ENCODE measurements around the gene SLC25A21. TPM values are rescaled to one million over a fixed set of nuclear protein-coding genes. Genes with fewer than 3 reads are reported as not detected.

SLC25A21 gene
- total and polyA plus RNA-seq, 5 donors = 0.84 to 1.9 (median 1.3) TPM

DNA sequence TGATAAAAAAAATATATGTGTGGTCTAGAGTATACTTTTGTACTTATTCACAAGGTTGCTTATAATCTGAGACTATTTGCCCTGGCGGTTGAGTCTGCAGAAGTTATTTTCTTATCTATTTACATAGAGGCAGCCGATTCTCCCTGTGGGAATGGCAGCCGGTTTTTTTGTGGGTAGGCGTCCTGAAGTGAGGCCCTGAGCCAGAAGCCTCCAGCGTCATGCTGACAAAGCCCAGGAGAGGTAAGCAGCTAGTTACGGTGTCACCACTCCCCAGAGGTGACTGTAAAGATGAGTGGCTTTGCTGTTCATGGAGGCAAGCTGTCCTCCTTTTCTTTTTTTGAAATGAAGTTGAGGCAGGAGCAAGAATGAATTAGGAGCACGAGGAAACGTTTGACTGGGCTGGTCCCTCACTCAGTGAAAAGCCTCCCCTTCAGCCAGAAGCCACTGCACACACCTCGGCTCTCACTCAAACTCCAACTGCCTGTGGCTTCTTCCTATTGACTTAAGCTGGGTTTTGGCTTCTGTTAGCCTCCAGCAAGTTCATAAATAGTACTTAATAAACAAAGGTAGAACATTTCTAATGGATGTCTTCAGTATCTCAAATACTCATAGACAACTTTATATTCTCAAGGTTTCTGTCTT, 489.2 kb downstream of the SLC25A21 start:
- Histone ChIP-seq H3K4me3 (ENCODE audit: low read length) (no peak overlapping the region), H3K27ac (ENCODE audit: low read length) (no peak overlapping the region), H3K9me3 (ENCODE audit: control insufficient read depth, low read length) (no peaks in the 10 kb centered on the region), H3K4me1 (ENCODE audit: control insufficient read depth, insufficient read depth, low read length) (no peaks in the 10 kb centered on the region), H3K27me3 (ENCODE audit: control insufficient read depth, insufficient read depth) (no peaks in the 10 kb centered on the region)
- intact Hi-C loops (cut with DNase I) = no loop called here
- ATAC-seq (no peak), DNase-seq (no peak)
- WGBS = 41% methylated on average over 9 of the region's 9 CpGs

DNA sequence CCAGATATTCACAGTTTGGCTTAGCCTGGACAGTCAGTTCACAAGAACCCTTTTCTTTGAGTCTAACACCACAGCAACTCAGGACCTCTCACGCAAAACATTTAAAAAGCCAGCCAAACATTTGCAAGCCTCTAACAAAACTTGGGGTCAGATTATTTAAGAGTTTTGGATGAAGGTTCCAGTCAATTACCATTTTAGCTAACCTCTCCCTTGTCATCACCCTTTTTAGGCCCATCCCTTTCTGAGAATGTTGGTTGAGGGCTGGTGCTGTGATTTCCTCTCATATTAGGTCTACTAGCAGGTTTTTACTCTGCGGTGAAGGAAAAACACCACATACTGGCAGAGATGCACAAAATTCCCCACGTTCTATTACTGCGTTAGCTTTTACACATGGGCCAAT, 490.1 kb downstream of the SLC25A21 start:
- no peak for ATAC-seq
- Histone ChIP-seq H3K27me3 (ENCODE audit: control insufficient read depth, insufficient read depth) (no peaks in the 10 kb centered on the region), H3K9me3 (ENCODE audit: control insufficient read depth, low read length) (no peaks in the 10 kb centered on the region), H3K27ac (ENCODE audit: low read length) (no peak overlapping the region), H3K4me1 (ENCODE audit: control insufficient read depth, insufficient read depth, low read length) (no peaks in the 10 kb centered on the region), H3K4me3 (ENCODE audit: low read length) (no peak overlapping the region)
- intact Hi-C loops (cut with DNase I) = no loop called here
- DNase-seq = no peak
- WGBS = 92% methylated on average over 4 of the region's 4 CpGs

DNA sequence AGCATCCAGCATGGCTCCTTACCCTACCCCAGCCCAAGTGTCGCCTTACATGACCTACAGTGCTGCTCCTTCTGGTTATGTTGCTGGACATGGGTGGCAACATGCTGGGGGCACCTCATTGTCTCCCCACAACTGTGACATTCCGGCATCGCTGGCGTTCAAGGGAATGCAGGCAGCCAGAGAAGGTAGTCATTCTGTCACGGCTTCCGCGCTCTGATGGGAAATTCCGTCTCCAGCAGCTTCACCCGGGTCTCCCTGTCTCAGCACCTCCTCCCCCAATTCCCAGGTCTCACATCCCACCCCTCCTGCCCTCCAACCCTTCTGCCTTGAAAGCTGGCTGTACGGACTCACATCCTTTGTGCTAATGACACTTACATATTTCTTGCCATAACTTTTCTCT, 496.2 kb downstream of the SLC25A21 start:
- DNase-seq (no peak), ATAC-seq (no peak)
- no peaks in the 10 kb centered on the region for H3K4me1 ChIP-seq (ENCODE audit: control insufficient read depth, insufficient read depth, low read length)
- no peak overlapping the region for H3K27ac ChIP-seq (ENCODE audit: low read length)
- intact Hi-C loops (cut with DNase I) = no loop called here
- 13% methylated on average over 10 of the region's 10 CpGs for WGBS
- H3K9me3 ChIP-seq (ENCODE audit: control insufficient read depth, low read length) = no peaks in the 10 kb centered on the region
- no peak overlapping the region for H3K4me3 ChIP-seq (ENCODE audit: low read length)
- peaks cover 8% of the 10 kb centered on the region for H3K27me3 ChIP-seq (ENCODE audit: control insufficient read depth, insufficient read depth)

DNA sequence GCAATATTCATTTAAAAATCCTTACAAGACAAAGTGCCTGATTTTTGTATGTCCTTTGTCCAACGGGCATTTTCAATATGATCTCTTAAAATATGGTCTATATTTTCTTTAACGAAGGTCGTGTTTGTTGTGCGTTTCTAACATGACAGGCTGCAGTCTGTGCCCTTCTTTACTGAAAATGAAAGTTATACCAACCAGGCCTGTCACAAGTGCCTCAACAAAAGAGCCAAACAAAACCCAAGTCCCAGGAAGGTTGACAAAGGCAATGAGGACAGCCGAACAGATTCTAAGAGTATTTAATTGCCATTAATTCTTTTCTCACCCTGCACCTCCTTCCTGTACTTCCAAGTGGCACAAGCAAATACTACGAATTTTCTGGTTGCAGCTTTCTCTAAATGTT, 496.8 kb downstream of the SLC25A21 start:
- Histone ChIP-seq H3K27ac (ENCODE audit: low read length) (no peak overlapping the region), H3K4me1 (ENCODE audit: control insufficient read depth, insufficient read depth, low read length) (no peaks in the 10 kb centered on the region), H3K9me3 (ENCODE audit: control insufficient read depth, low read length) (no peaks in the 10 kb centered on the region), H3K27me3 (ENCODE audit: control insufficient read depth, insufficient read depth) (peaks cover 8% of the 10 kb centered on the region), H3K4me3 (ENCODE audit: low read length) (no peak overlapping the region)
- no peak for DNase-seq
- WGBS = 68% methylated on average over 6 of the region's 6 CpGs
- ATAC-seq = no peak
- intact Hi-C loops (cut with DNase I) = no loop called here

DNA sequence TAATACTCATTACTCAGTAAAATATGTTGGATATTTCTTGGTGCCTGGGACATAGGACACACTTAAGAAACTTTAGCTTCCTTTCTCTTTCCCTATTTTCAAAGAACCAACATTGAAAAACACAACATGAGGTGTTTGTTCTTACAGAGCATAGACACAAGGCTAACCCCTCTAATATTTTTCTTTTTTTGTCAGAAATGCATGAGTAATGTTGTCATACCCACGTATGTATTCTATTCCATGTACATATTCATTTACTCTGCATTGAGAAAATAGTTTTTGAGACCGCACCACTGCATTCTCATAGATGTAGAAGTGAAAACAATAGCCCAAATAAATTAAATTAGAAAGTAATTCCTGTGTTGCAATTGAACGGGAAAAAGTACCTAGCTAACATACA, 497.7 kb downstream of the SLC25A21 start:
- H3K27me3 ChIP-seq (ENCODE audit: control insufficient read depth, insufficient read depth) = peaks cover 8% of the 10 kb centered on the region
- no peaks in the 10 kb centered on the region for H3K4me1 ChIP-seq (ENCODE audit: control insufficient read depth, insufficient read depth, low read length)
- no peaks in the 10 kb centered on the region for H3K9me3 ChIP-seq (ENCODE audit: control insufficient read depth, low read length)
- WGBS = 78% methylated on average over 3 of the region's 3 CpGs
- H3K4me3 ChIP-seq (ENCODE audit: low read length) = no peak overlapping the region
- no peak for ATAC-seq
- no peak for DNase-seq
- intact Hi-C loops (cut with DNase I) = no loop called here
- no peak overlapping the region for H3K27ac ChIP-seq (ENCODE audit: low read length)

DNA sequence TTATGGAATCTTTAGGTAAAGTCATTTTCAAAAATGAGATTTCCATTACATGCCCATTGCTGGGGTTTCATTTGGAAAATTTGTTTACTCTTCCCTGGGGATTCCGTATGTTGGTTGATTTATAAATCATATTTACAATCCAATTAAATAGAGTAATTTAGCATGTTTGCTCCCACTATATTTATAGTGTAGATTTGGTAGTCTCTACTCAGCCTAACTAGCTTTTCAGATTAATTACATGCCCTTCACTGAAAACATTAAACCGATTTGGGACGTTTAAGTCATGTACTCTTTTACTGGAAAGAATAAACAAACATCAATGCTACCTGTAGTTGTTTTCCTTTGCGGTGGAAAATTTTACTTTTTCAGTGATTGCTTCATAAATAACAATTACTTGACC, 500.3 kb downstream of the SLC25A21 start:
- intact Hi-C loops (cut with DNase I) = no loop called here
- WGBS = 86% methylated on average over 4 of the region's 4 CpGs

DNA sequence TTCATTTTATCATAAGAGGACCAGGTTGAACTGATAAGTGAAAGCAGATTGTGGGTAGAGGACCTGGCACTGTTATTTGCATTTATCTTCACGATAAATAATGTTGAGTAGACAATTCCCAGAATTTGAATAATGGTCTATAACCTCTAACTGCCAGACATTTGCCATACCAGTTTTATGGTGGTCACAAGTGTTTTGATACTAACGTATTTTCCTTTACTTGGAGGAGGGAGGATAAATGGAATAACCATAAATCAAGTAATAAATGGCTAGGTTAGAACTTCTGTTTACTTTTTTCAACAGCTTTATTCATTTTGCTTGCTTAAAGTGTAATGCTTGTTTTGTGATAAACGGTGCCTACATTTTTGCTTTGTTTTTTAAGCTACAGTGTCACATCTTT, 501.3 kb downstream of the SLC25A21 start:
- no peak for DNase-seq
- Histone ChIP-seq H3K9me3 (ENCODE audit: control insufficient read depth, low read length) (no peaks in the 10 kb centered on the region), H3K4me1 (ENCODE audit: control insufficient read depth, insufficient read depth, low read length) (peaks cover 2% of the 10 kb centered on the region), H3K27me3 (ENCODE audit: control insufficient read depth, insufficient read depth) (peaks cover 8% of the 10 kb centered on the region), H3K4me3 (ENCODE audit: low read length) (no peak overlapping the region), H3K27ac (ENCODE audit: low read length) (no peak overlapping the region)
- no peak for ATAC-seq
- 74% methylated on average over 3 of the region's 3 CpGs for WGBS
- intact Hi-C loops (cut with DNase I) = no loop called here

More for the DNA sequence above, 500.3 kb downstream of the SLC25A21 start:
- Histone ChIP-seq H3K4me1 (ENCODE audit: control insufficient read depth, insufficient read depth, low read length) (no peaks in the 10 kb centered on the region), H3K4me3 (ENCODE audit: low read length) (no peak overlapping the region), H3K27me3 (ENCODE audit: control insufficient read depth, insufficient read depth) (peaks cover 8% of the 10 kb centered on the region), H3K27ac (ENCODE audit: low read length) (no peak overlapping the region), H3K9me3 (ENCODE audit: control insufficient read depth, low read length) (no peaks in the 10 kb centered on the region)
- ATAC-seq = no peak
- DNase-seq = no peak

DNA sequence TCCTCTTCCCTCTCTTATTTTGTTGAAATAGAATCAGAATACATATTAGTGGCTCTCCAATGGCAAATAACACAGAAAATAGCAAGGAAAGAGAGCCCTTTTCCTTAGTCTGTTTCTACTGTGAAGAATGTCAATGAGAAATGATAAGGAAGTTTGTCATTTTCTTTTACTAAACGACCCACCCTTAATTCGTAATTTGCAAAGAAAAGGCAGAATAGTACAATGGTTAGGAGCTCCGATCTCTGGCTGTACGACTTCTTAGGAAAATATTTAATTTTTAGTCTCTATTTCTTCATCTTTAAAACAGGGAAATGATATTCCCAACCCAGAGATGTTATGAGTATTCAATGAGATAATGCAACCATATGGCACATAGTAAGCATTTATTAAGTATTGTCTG, 504.7 kb downstream of the SLC25A21 start:
- Histone ChIP-seq H3K27me3 (ENCODE audit: control insufficient read depth, insufficient read depth) (peaks cover 8% of the 10 kb centered on the region), H3K27ac (ENCODE audit: low read length) (no peak overlapping the region), H3K4me3 (ENCODE audit: low read length) (no peak overlapping the region), H3K4me1 (ENCODE audit: control insufficient read depth, insufficient read depth, low read length) (peaks cover 8% of the 10 kb centered on the region), H3K9me3 (ENCODE audit: control insufficient read depth, low read length) (no peaks in the 10 kb centered on the region)
- no peak for DNase-seq
- no peak for ATAC-seq
- 16% methylated on average over 4 of the region's 4 CpGs for WGBS
- intact Hi-C loops (cut with DNase I) = no loop called here

DNA sequence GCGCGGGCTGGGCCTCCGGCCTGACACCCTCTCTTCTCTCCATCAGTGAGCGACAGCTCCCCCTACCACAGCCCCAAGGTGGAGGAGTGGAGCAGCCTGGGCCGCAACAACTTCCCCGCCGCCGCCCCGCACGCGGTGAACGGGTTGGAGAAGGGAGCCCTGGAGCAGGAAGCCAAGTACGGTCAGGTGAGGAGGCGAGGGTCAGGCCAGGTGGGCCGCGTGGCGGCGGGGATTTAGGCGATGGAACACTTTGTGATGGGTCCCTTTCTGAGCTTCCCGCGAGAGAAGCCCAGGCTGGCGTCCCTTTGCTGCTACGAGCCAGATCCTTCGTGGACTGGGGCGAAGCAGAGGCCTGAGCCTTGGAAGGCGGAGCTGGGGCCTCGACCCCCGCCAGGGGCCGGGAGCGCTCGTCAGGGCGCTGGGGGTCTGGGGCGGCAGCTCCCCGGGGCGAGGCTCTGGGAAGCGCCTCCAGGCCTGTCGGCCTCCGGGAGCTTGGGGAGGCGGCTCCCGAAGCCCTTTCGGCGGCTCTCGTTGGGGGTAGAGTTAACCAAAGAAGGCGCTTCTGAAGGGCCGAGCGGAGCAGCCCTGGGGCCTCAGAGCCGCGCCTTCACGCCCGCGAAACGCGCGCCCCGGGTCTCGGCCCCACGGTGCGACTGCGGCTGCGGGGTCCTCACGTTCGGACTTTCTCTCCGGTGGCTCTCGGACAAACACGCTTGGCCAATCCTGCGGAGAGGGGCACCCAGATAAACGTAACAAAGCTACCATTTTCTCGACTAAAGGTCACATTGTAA, 505.8 kb downstream of the SLC25A21 start:
- Histone ChIP-seq H3K4me3 (ENCODE audit: low read length) (no peak overlapping the region), H3K4me1 (ENCODE audit: control insufficient read depth, insufficient read depth, low read length) (peaks cover 11% of the 10 kb centered on the region), H3K27me3 (ENCODE audit: control insufficient read depth, insufficient read depth) (peaks cover 5% of the 10 kb centered on the region), H3K9me3 (ENCODE audit: control insufficient read depth, low read length) (no peaks in the 10 kb centered on the region), H3K27ac (ENCODE audit: low read length) (no peak overlapping the region)
- 4% methylated on average over 68 of the region's 68 CpGs for WGBS
- intact Hi-C loops (cut with DNase I) = no loop called here
- ATAC-seq (peak in 1 of 2 donors; percentile 19), DNase-seq (peak in 1 of 3 donors; percentile 56)

DNA sequence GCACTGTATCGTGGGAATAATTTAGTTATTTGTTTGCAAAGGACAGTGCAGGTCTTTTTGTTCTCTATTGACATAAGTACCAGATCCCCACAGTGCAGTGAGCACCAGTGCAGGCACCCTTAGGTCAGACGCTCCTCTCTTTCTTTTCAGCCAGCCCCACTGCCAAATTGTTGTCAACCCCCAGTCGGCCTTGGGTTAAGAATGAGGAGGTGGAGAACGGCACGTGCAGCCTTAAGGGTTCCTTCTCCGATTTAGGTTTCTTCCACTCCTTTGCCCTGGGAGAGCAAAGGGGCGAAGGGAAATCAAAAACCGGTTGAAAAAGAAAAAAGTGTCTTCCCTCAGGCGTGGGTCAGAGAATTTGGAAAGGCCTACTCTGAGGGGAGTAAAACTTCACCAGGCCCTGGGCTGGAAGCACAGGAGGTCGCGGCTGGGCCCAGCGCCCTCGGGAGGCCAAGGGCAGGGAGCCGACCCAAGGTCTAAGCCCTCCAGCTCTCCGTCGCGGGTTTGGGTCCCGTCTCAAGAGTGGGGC, 506.5 kb downstream of the SLC25A21 start:
- no peak overlapping the region for H3K27ac ChIP-seq (ENCODE audit: low read length)
- no peak overlapping the region for H3K4me3 ChIP-seq (ENCODE audit: low read length)
- no peaks in the 10 kb centered on the region for H3K9me3 ChIP-seq (ENCODE audit: control insufficient read depth, low read length)
- WGBS = 30% methylated on average over 18 of the region's 18 CpGs
- H3K4me1 ChIP-seq (ENCODE audit: control insufficient read depth, insufficient read depth, low read length) = peaks cover 12% of the 10 kb centered on the region
- DNase-seq = no peak
- H3K27me3 ChIP-seq (ENCODE audit: control insufficient read depth, insufficient read depth) = peaks cover 3% of the 10 kb centered on the region
- no peak for ATAC-seq
- intact Hi-C loops (cut with DNase I) = no loop called here

DNA sequence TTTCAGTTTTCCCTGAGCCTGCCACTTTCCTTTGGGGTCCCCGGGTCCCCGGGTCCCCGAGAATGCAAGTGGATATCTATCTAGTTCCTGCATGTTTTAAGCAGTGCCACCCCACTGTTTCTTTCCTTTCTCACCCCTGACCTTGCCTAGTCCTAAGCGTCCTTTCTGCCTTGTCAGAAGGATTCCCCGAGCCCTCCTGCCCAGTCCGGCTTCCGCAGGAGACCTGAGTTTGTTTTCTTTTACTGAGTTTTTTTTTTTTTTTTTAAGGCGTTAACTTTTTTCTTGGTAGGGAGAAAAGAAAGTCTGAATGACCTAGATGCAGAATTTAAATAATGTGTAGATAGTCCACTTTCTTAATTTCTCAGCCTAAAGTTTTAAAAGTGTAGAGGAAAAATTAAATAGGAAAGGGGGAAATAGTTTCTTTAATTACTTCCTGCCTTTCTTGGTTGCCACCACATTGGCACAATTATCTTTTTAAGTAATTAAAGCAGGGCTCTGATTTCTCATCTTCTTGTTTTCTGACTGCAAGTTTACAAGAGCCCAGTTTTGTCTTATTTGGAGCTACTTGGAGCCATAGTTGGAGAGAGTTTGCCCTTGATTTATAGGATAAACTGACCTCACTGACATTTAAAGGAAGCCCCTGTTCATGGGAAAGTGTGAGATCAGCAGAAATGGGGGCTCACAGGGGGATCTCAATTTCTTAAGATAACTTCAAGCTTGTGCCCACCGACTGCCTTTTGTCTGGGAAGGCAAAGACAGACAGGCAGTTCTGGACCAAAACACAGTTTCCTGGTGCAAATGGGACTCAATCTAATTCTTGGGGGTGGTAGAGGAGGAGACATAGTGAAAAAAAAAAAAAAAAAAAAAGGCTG, 507.8 kb downstream of the SLC25A21 start:
- intact Hi-C loops (cut with DNase I) = no loop called here

More for the DNA sequence above, 507.8 kb downstream of the SLC25A21 start:
- H3K4me3 ChIP-seq (ENCODE audit: low read length) = peak overlapping the region; percentile 1
- 13% methylated on average over 9 of the region's 9 CpGs for WGBS
- no peak overlapping the region for H3K27ac ChIP-seq (ENCODE audit: low read length)
- ATAC-seq (no peak), DNase-seq (no peak)
- H3K9me3 ChIP-seq (ENCODE audit: control insufficient read depth, low read length) = no peaks in the 10 kb centered on the region
- peaks cover 3% of the 10 kb centered on the region for H3K27me3 ChIP-seq (ENCODE audit: control insufficient read depth, insufficient read depth)
- H3K4me1 ChIP-seq (ENCODE audit: control insufficient read depth, insufficient read depth, low read length) = peaks cover 12% of the 10 kb centered on the region

Data from right cardiac atrium (tissue), 5 donors.